ENCODE data around the gene KRTAP10-5.
"Not testable (repeated sequence)": the region's sequence is repeated elsewhere in the genome, so short reads cannot be mapped to it uniquely, and the experiment has no call there.

Gene KRTAP10-5

GRCh38 chr21:44580231-44580821 is at the start of gene KRTAP10-5:
KRTAP10-5 (minus strand) TSS chr21:44580604; CDS start chr21:44580578, 26 bp downstream.
- DNase-seq (ENCODE audit: low read depth in 2 of 2): not testable (repeated sequence)

- DNase-seq (ENCODE audit: low read depth in 2 of 2): no peak
These were observed 48.4 kb upstream of the KRTAP10-5 start for GRCh38 chr21:44628707-44629391.

DNA sequence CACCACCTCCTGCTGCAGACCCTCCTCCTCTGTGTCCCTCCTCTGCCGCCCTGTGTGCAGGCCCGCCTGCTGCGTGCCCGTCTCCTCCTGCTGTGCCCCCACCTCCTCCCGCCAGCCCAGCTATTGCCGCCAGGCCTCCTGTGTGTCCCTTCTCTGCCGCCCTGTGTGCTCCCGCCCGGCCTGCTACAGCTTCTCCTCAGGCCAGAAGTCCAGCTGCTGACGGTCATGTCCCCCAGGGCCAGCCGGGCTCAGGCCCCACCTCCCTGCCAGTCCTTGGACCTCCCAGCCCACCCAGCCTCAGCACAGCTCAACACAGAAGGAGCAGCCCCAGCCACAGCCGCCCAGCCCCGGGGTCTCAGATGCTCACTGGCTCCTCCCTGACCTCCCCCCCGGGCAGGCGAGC is 47.4 kb upstream of the KRTAP10-5 start:
- not testable (repeated sequence) for DNase-seq (ENCODE audit: low read depth in 2 of 2)

- not testable (repeated sequence) for DNase-seq (ENCODE audit: low read depth in 2 of 2)
These were observed 46.9 kb upstream of the KRTAP10-5 start for GRCh38 chr21:44627181-44627822.

DNA sequence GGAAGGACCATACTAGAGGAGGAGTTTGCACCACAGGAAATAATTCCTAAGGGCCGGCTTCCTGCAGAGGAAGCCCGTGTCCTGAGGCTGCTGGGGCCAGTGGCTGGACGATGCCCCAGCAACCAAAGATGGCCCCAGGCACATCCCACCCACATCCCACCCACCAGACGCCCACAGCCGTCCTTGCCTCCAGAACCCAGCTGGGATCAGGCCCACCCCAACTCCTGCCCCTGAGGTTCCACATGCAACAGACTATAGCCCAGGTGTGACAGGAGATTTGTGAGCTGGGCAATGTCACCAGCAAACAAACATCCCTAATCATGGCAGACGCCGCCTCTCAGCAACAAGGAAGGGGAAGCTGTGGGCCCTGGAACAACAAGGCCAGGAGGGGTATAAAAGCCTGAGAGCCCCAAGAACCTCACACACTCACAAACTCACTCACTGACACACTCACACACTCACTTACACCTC is 46.3 kb upstream of the KRTAP10-5 start, which contains the start of gene KRTAP10-9:
Gene KRTAP10-9, plus strand, starts transcription at position 421 of the 471 bp plus-strand sequence. CDS start 79 bp downstream, outside the sequence.
- no peak for DNase-seq (ENCODE audit: low read depth in 2 of 2)

- no peak for DNase-seq (ENCODE audit: low read depth in 2 of 2)
These were observed 45.9 kb upstream of the KRTAP10-5 start for GRCh38 chr21:44626262-44626661.

DNA sequence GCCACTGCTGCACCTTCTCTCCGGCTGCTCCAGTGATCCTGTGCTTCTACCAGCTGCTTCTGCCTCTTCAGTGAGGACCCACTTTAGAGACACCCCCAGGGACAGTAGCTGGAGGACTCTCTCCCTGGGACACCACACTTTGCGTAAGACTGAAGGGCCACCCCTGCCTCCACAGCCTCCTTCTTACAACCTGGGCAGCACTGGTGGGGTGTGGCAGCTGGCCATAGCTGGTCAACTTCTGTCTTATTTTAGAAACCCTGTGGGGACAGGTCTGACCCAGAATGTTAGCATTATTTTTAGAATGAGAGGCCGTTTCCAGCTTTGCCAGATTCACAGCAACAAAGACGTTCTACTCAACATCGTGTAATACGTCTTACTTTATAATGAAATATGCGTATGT is 45.4 kb upstream of the KRTAP10-5 start:
- no peak for DNase-seq (ENCODE audit: low read depth in 2 of 2)

- DNase-seq (ENCODE audit: low read depth in 2 of 2): no peak
These were observed 43.2 kb upstream of the KRTAP10-5 start for GRCh38 chr21:44623575-44623974.

DNA sequence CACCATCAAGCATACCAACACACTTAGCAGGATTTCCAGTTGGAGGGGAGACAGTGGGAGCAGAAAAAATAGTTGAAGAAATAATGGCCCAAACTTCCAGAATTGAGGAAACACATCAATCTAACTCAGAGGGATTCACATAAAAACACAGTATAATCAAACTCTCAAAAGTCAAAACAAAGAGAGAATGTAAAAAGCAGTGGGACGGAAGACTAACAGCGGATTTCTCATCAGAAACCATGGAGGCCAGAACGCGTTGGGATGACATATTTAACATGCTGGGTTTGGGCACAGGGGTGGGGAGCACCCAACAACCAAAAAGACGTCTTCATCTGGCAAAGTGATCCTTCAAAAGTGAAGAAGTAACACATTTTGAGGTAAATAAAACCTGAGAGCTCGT is 39.5 kb upstream of the KRTAP10-5 start:
- no peak for DNase-seq (ENCODE audit: low read depth in 2 of 2)

- DNase-seq (ENCODE audit: low read depth in 2 of 2): peak; percentile 27 to 53
These were observed 38.5 kb upstream of the KRTAP10-5 start for GRCh38 chr21:44618909-44619308.

DNA sequence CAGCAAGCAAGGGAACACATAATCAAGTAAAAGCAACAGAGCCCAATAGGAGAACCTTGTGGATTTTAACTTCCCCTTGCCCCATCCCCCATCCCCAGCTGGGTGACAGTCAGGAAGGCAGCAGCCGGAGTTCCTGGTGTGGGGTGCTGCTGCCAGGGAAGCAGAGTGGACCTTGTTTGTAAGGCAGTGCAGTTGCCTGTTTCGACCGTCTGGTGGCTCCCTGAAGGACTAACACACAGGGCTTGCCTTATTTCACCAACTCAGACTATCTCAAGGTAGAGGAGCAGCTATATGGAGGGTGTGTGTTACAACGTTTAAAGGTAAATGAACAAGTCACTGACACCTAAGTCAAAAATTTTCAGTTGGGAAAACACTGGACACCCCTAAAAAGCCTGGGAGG is 38.1 kb upstream of the KRTAP10-5 start:
- no peak for DNase-seq (ENCODE audit: low read depth in 2 of 2)

GRCh38 chr21:44617071-44617501 is 36.7 kb upstream of the KRTAP10-5 start:
- no peak for DNase-seq (ENCODE audit: low read depth in 2 of 2)

- DNase-seq (ENCODE audit: low read depth in 2 of 2): no peak
These were observed 36.2 kb upstream of the KRTAP10-5 start for GRCh38 chr21:44616591-44616926.

DNA sequence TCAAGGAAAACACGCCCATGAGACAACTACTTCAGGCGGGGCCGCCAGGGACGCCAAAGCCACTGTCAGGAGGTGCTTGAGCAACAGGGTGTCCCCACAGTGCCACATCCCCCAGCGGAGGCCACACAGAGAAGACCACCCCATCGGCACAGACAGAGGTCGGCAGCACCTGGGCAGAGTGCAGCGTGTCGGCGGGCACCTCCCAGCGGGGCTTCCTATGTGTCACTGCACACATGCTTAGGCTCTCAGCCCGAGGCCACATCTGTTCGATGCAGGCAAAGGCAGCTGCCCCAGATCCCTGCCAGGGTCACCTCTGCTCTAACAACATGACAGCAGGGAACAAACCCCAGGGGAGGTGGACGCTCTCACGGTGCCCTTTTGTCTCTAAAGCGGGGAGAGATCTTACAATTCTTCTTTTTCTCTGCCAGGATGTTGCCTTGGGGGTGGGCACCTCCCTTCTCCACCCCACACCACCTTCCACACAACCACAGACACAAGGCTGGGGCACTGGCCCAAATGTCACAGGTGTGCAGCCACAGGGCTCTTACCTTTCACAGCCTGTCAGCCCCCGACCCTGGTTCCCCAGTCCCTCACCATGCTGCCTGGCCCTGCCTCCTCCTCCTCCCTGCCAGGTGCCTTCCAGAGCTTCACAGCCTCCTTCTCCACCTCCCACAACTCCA is 35.6 kb upstream of the KRTAP10-5 start:
- no peak for DNase-seq (ENCODE audit: low read depth in 2 of 2)

DNA sequence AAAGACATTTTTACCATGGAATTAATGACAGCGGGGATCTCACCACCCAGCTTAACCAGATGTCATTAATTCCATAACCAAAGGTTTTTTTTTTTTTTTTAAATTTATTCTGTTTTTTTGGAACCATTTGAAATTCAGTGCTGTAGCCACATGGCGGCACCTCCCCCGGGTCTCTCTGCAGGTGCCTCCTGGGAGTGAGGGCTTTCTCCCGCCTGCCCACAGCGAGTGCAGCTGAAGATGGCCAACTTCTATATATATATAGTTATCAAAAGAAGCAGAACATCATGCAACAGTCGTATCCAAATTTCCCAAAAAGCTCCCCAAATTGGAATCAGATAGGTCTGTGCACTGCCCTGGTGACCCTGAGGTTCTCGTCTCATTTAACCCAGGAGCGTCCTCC is 35.1 kb upstream of the KRTAP10-5 start:
- no peak for DNase-seq (ENCODE audit: low read depth in 2 of 2)

DNA sequence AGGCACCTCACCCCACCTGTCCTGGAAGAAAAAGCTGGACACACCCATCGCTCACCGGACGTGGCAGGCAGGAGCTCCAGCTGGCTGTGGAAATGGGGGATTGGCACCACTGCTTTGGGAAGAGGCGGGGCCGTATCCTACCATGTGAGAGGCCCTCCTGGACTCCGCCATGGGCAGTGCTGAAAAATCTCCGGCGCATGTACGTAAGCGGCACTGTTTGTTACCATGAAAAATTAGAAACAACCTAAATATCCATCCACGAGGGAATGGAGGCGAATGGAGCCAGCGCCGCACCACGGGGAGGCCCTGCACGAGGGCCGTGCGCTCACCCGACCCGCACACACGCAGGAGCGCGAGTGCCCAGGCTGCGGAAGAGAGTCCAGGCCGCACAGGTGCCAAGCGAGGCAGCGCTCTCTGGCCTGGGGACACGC is 34.6 kb upstream of the KRTAP10-5 start:
- no peak for DNase-seq (ENCODE audit: low read depth in 2 of 2)

GRCh38 chr21:44614161-44614631 is 33.8 kb upstream of the KRTAP10-5 start:
- DNase-seq (ENCODE audit: low read depth in 2 of 2): no peak

DNA sequence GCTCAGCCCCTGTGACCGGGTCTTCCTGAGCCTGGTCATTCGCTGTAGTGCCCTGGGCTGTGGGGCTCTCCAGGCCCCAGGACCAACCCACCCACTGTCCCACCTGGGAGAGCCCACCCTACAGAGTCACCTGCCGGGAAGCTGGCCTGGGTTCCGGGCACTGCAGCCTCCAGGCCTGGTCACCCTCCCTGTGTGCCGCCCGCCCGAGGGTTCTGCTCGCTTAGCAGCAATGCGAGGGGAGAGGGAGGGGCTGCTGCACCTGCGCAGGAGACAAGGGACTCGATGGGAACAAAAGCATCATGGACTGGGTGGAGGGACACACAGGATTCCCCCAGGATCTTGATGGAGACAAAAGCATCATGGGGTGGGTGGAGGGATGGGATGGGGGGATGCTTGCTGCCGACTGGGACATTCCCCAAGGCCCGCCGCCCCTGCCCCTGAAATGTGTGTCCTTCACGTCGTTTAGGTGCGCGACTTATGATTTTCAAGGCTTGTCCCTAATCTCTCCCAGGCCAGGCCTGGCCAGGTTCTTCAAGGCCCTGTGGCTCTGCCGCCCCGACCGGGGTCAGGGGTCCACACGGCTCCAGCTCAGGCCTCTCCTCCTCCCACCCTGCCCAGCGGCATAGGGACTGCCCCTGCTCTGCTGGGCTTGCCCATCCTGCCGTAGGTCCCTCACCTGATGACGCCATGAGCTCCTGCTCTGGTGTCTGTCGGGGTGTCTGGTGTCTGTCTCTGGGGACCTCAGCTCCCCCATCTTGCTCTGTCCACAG is 33.2 kb upstream of the KRTAP10-5 start:
- DNase-seq (ENCODE audit: low read depth in 2 of 2): no peak

GRCh38 chr21:44612669-44613229 is 32.3 kb upstream of the KRTAP10-5 start:
- DNase-seq (ENCODE audit: low read depth in 2 of 2): no peak

DNA sequence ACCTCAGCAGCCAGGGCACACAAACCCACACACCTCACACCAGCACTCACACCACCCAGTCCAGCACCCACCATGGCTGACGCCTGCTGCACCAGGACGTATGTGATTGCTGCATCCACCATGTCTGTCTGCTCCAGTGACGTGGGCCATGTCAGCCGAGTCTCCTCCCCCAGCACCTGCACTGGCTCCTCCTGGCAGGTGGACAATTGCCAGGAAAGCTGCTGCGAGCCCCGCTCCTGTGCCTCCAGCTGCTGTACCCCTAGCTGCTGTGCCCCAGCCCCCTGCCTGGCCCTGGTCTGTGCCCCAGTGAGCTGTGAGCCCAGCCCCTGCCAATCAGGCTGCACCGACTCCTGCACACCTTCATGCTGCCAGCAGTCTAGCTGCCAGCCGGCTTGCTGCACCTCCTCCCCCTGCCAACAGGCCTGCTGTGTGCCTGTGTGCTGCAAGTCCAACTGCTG is 31.7 kb upstream of the KRTAP10-5 start, which contains the start of gene KRTAP10-8:
Gene KRTAP10-8, plus strand, starts transcription at position 51 of the 458 bp plus-strand sequence. Its CDS starts 22 bp downstream, at position 73.
- DNase-seq (ENCODE audit: low read depth in 2 of 2): no peak

GRCh38 chr21:44611551-44611950 is 31.1 kb upstream of the KRTAP10-5 start:
- no peak for DNase-seq (ENCODE audit: low read depth in 2 of 2)
